ENCODE data around the gene CCDC136.

DNA sequence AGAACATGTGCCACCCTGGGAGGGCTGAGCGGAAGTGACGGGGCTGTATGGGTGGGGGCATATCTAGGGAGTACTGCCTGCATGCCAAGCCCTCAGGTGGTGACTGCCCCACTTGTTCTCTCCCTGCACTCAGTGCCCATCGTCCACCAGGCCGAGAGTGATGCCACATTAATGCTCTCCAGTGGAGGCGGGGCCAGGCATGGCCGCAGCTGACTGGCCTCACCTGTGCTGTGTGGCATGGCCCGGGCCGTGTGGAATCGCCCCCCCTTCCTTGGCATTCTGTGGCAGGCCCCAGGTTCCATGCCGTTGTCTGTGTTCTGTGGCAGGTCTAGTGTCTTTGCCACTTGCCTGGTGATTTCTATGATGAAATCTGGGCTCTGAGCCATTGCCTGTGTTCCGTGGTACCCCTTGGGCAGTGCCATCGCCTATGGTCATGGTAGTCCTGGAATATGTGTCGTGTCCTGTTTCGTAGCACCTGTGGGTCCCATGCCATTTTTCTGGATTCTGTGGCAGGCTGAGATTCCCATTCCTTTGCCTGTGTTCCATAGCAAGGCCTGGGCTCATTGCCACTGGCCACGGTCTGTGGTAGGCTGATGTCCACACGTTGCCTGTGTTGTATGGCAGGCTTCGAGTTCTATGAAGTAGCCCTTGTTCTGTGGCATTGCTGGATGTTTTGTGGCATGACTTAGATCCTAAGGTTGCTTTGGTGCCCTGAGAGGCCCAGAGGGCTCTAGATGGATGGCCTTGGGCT lies 47.4 kb downstream of the CCDC136 start:
- TF ChIP-seq, protein P1, sequence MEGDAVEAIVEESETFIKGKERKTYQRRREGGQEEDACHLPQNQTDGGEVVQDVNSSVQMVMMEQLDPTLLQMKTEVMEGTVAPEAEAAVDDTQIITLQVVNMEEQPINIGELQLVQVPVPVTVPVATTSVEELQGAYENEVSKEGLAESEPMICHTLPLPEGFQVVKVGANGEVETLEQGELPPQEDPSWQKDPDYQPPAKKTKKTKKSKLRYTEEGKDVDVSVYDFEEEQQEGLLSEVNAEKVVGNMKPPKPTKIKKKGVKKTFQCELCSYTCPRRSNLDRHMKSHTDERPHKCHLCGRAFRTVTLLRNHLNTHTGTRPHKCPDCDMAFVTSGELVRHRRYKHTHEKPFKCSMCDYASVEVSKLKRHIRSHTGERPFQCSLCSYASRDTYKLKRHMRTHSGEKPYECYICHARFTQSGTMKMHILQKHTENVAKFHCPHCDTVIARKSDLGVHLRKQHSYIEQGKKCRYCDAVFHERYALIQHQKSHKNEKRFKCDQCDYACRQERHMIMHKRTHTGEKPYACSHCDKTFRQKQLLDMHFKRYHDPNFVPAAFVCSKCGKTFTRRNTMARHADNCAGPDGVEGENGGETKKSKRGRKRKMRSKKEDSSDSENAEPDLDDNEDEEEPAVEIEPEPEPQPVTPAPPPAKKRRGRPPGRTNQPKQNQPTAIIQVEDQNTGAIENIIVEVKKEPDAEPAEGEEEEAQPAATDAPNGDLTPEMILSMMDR (conservative IDR thresholded peaks at IDR 0.05 in 1 of 2, IDR thresholded peaks at IDR 0.05 in 1 of 2; ENCODE audit: low read depth in 1 of 2, low read length in 2 of 2): no peak
- no peak for TF ChIP-seq EZH2 (IDR thresholded peaks at IDR 0.05; ENCODE audit: low read length, missing control alignments)
